B cell (primary cell): ENCODE data around the gene CALN1.

ENCODE experiments used
- EZH2 ChIP-seq: IDR thresholded peaks from 2 replicates; pipeline ENCODE4 v1.6.1; 2012; ENCODE audit warnings: borderline replicate concordance, low read depth, mild to moderate bottlenecking, moderate library complexity, low read length; ENCODE audit not compliant: insufficient read depth, poor library complexity, severe bottlenecking
- TF ChIP-seq, protein P1 (sequence below): fragments of 200-600 bp; IDR thresholded peaks from one replicate; pipeline ENCODE4 v1.8.0; 2022; ENCODE audit warnings: antibody characterized with exemption, mild to moderate bottlenecking

DNA sequence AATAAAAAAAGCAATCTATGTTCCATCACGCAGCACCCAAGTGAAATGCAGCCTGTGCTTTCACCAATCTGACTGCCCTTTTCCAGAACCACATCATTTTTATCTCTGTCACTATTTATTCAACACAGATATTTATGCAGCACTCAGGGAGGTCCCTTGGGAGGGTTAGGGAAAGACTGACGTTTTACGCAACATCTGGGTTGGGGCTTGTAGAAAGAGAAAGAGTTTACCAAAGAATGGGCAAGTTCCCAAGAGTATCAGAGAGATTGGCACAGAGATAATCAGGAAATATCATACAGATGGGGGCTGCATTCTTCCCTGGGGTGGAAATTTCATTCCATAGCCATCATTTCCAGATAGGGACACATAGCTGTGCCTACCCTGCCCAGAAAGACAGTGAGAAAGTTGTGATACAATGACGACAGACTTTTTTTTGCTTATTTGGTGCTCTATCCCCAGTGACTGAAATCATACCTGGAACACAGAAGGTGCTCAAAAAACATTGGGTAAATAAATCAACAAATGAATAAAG is 474.2 kb downstream of the CALN1 start:
- no peak for TF ChIP-seq EZH2
- TF ChIP-seq, protein P1, sequence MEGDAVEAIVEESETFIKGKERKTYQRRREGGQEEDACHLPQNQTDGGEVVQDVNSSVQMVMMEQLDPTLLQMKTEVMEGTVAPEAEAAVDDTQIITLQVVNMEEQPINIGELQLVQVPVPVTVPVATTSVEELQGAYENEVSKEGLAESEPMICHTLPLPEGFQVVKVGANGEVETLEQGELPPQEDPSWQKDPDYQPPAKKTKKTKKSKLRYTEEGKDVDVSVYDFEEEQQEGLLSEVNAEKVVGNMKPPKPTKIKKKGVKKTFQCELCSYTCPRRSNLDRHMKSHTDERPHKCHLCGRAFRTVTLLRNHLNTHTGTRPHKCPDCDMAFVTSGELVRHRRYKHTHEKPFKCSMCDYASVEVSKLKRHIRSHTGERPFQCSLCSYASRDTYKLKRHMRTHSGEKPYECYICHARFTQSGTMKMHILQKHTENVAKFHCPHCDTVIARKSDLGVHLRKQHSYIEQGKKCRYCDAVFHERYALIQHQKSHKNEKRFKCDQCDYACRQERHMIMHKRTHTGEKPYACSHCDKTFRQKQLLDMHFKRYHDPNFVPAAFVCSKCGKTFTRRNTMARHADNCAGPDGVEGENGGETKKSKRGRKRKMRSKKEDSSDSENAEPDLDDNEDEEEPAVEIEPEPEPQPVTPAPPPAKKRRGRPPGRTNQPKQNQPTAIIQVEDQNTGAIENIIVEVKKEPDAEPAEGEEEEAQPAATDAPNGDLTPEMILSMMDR, result no peak
